ENCODE results near the gene RNF26. TPM values are rescaled to one million over a fixed set of nuclear protein-coding genes. Genes with fewer than 3 reads are reported as not detected.

The RNF26 gene
- total RNA-seq, 2 experiments from 2014 or later = 38.3 to 38.8 TPM

- ChIA-PET CTCF (interaction anchor here (0.8 to 7.1 kb wide), 4 partner anchors 15 to 235 kb away, joined by 3 to 104 read pairs (median 4); partner anchors contain the start of gene C2CD2L), POLR2A (no interaction called here)
- no peak overlapping the region for H3K4me3 Mint-ChIP-seq
- peaks cover 38% of the 10 kb centered on the region for H3K27me3 Mint-ChIP-seq
- H3K36me3 Mint-ChIP-seq (ENCODE audit: low read depth) = peaks cover 6% of the 10 kb centered on the region
- peak overlapping the region; percentile 43 for H3K27ac Mint-ChIP-seq
- DNase-seq = no peak
- H3K9me3 Mint-ChIP-seq = no peaks in the 10 kb centered on the region
- peaks cover 33% of the 10 kb centered on the region for H3K4me1 Mint-ChIP-seq
Measured at GRCh38 chr11:119341222-119342022, 7.1 kb downstream of the RNF26 start.

GRCh38 chr11:119342023-119342300 lies 7.6 kb downstream of the RNF26 start:
- CTCF ChIA-PET = interaction anchor here (1.2 to 7.1 kb wide), 3 partner anchors 17 to 235 kb away, joined by 3 to 104 read pairs (median 4); partner anchors contain the start of gene C2CD2L
- POLR2A ChIA-PET = no interaction called here
- no peak overlapping the region for H3K27ac Mint-ChIP-seq
- H3K4me1 Mint-ChIP-seq = peaks cover 27% of the 10 kb centered on the region
- H3K36me3 Mint-ChIP-seq (ENCODE audit: low read depth) = peaks cover 3% of the 10 kb centered on the region
- no peak overlapping the region for H3K4me3 Mint-ChIP-seq
- no peaks in the 10 kb centered on the region for H3K9me3 Mint-ChIP-seq
- H3K27me3 Mint-ChIP-seq = peaks cover 38% of the 10 kb centered on the region
- DNase-seq = no peak

- ChIA-PET CTCF (interaction anchor here (1.2 to 7.1 kb wide), 3 partner anchors 14 to 77 kb away, joined by 3 to 104 read pairs (median 50); no protein-coding TSS in a partner anchor), POLR2A (no interaction called here)
- H3K9me3 Mint-ChIP-seq = no peaks in the 10 kb centered on the region
- peaks cover 3% of the 10 kb centered on the region for H3K36me3 Mint-ChIP-seq (ENCODE audit: low read depth)
- H3K27me3 Mint-ChIP-seq = peaks cover 42% of the 10 kb centered on the region
- no peak for DNase-seq
- H3K27ac Mint-ChIP-seq = no peak overlapping the region
- H3K4me3 Mint-ChIP-seq = no peak overlapping the region
- H3K4me1 Mint-ChIP-seq = peaks cover 23% of the 10 kb centered on the region
Measured at GRCh38 chr11:119342362-119343130, 8.2 kb downstream of the RNF26 start.

GRCh38 chr11:119343726-119344125 lies 9.4 kb downstream of the RNF26 start:
- ChIA-PET CTCF (interaction anchor here (1.1 to 7.1 kb wide), 5 partner anchors 13 to 138 kb away, joined by 3 to 104 read pairs (median 4); partner anchors contain the start of gene CBL), POLR2A (no interaction called here)
- Mint-ChIP-seq H3K4me3 (no peak overlapping the region), H3K36me3 (ENCODE audit: low read depth) (no peaks in the 10 kb centered on the region), H3K9me3 (no peaks in the 10 kb centered on the region), H3K27me3 (peaks cover 41% of the 10 kb centered on the region), H3K27ac (no peak overlapping the region), H3K4me1 (peaks cover 13% of the 10 kb centered on the region)
- DNase-seq = no peak

DNA sequence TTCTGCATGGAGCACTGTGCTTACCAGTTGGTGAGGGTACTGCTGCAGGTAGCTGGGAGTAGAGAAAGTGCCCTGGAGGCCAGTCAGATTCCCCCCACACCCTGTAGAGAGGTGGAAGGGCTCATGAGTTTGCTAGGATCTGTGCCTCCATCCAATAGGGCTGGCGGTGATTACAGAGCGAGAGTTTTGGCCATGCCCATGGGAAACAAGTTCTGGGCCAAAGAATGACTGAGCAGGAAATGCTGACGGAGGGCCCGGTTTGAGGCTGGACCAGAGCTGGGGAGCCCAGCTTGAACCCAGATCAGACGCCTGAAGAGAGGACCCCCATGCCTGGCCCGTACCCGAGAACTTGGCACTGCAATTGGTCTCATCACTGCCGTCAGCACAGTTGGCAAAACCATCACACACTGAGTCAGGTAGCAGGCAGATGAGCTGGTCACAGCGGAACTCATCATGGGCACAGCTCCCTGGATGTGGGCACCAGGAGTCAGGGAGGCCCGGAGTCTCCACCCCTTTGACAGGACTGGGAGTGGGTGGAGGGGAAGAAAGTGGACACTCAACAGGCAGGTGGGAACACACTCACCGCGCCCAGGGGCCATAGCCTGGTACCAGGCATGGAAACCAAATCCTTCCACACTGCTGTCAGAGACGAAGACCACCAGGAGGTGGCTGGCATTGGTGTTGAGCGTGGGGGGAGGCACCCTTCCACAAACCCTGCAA lies 10.1 kb downstream of the RNF26 start:
- no peaks in the 10 kb centered on the region for H3K36me3 Mint-ChIP-seq (ENCODE audit: low read depth)
- H3K4me3 Mint-ChIP-seq = no peak overlapping the region
- H3K9me3 Mint-ChIP-seq = no peaks in the 10 kb centered on the region
- H3K27me3 Mint-ChIP-seq = peaks cover 34% of the 10 kb centered on the region
- ChIA-PET CTCF (interaction anchor here (1.1 to 6.6 kb wide), 5 partner anchors 10 to 139 kb away, joined by 3 to 50 read pairs (median 3); partner anchors contain the start of genes CBL and RNF26), POLR2A (no interaction called here)
- peaks cover 6% of the 10 kb centered on the region for H3K4me1 Mint-ChIP-seq
- no peak for DNase-seq
- H3K27ac Mint-ChIP-seq = no peak overlapping the region

DNA sequence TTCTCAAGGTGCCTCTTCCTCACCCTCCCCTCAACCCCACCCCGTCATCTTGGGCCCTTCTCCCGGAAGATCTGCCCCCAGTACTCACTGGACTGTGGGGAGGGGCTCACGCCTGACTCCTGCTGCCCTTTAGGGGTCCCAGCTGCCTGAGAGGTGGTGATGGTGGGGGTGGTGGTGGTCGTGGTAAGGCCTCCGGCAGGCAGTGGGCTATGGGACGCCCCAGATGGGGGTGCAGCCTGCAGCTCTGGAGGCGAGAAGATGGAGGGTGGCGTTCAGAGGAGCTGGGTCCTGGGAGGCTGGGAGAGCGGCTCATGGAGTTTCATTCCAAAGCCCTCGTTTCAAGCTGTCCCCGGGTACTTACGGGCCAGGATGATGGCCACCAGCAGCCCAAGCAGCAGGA lies 11.4 kb downstream of the RNF26 start:
- Mint-ChIP-seq H3K27me3 (peaks cover 33% of the 10 kb centered on the region), H3K9me3 (no peaks in the 10 kb centered on the region), H3K4me1 (peaks cover 11% of the 10 kb centered on the region), H3K36me3 (ENCODE audit: low read depth) (no peaks in the 10 kb centered on the region), H3K4me3 (no peak overlapping the region), H3K27ac (no peak overlapping the region)
- ChIA-PET CTCF (interaction anchor here (6.6 kb wide), 1 partner anchor 11 kb away, joined by 50 read pairs; no protein-coding TSS in a partner anchor), POLR2A (no interaction called here)
- DNase-seq = no peak

GRCh38 chr11:119346605-119347004 lies 12.3 kb downstream of the RNF26 start, which contains the start of gene MFRP:
Gene MFRP (minus strand): TSS chr11:119346705. CDS start chr11:119346513, 192 bp downstream.
- POLR2A ChIA-PET = no interaction called here
- H3K4me3 Mint-ChIP-seq = no peak within 1 kb of the TSS
- no peaks in the 10 kb centered on the region for H3K36me3 Mint-ChIP-seq (ENCODE audit: low read depth)
- peaks cover 11% of the 10 kb centered on the region for H3K4me1 Mint-ChIP-seq
- DNase-seq = no peak
- H3K9me3 Mint-ChIP-seq = no peaks in the 10 kb centered on the region
- no peak within 1 kb of the TSS for H3K27ac Mint-ChIP-seq
- H3K27me3 Mint-ChIP-seq = peaks cover 33% of the 10 kb centered on the region
- CTCF ChIA-PET = interaction anchor here (3.1 to 6.6 kb wide), 2 partner anchors 8 to 10 kb away, joined by 19 to 50 read pairs; no protein-coding TSS in a partner anchor

DNA sequence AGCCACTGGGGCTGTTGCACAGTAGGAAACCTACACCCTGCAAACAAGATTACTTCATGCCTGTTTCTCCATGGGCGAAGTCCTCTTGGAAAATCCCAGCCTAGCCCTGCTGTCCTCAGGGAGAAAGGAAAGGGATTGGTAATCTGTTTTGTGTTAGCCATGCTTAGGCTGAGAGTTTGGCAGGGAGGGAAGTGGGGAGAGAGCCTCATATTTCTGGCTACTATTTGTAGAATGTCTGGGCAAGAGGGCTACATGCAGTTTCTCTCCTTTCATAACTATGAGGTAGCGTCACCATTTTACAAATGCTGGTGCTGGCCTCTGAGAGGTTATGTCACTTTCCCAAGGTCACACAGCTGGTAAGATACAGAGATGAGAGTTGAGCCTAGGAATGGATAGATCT lies 12.9 kb downstream of the RNF26 start:
- POLR2A ChIA-PET = no interaction called here
- H3K9me3 Mint-ChIP-seq = no peaks in the 10 kb centered on the region

DNA sequence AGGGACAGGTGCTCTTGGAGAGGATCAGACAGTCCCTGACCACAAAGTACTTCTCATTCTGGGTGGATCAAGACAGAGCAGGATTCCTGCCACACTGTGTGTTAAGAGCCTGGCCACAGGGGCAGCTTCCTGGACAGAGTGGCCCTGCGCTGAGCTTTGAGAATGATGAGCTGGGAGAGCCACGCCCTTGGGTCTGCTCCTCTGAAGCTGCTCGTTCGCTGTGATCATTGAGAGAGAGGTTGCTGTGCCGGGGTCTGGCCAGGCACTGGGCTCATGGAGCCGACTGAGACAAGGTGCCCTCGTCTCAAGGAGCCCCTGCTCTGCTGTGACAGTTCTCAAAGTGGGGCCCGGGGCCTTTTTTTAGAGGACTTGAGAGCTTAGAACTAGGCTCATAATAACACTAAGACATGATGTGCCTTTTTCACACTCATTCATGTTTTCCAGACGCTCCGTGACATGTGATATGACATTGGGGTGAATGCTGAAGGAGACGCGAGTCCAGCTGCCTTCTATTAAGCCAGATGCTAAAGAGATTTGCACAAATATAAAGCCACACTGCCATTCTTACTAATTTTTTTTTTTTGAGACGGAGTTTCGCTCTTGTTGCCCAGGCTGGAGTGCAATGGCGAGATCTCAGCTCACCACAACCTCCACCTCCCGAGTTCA lies 13.7 kb downstream of the RNF26 start:
- Mint-ChIP-seq H3K27me3 (peaks cover 32% of the 10 kb centered on the region), H3K27ac (no peak overlapping the region), H3K4me3 (no peak overlapping the region), H3K9me3 (no peaks in the 10 kb centered on the region), H3K4me1 (peaks cover 11% of the 10 kb centered on the region), H3K36me3 (ENCODE audit: low read depth) (no peaks in the 10 kb centered on the region)
- no peak for DNase-seq
- CTCF ChIA-PET = interaction anchor here (1.3 to 6.6 kb wide), 4 partner anchors 9 to 22 kb away, joined by 3 to 50 read pairs (median 11); no protein-coding TSS in a partner anchor
- POLR2A ChIA-PET = no interaction called here

More for the DNA sequence above, 12.9 kb downstream of the RNF26 start:
- Mint-ChIP-seq H3K4me3 (no peak overlapping the region), H3K27me3 (peaks cover 33% of the 10 kb centered on the region), H3K4me1 (peaks cover 11% of the 10 kb centered on the region), H3K36me3 (ENCODE audit: low read depth) (no peaks in the 10 kb centered on the region), H3K27ac (no peak overlapping the region)
- no peak for DNase-seq
- CTCF ChIA-PET = interaction anchor here (1.3 to 6.6 kb wide), 3 partner anchors 9 to 14 kb away, joined by 3 to 50 read pairs (median 19); no protein-coding TSS in a partner anchor

DNA sequence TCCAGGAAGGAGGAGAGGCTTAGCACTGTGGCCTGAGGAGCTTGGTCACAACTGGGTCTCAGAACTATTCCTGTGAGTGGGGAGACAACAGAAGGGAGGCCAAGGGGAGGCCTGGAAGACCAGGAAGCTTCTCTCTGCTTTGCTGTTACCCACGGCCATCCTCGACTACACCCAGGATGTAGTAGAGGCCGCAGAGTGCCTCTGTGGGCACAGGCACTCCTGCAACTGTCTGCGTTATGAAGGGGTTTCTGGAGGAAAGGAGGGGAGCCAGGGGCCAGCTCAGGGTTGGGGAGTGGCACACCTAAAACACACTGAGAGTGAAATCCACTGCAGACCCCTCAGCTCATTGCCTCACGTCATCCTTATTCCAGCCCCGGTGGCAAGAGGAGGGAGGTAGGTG lies 16.0 kb downstream of the RNF26 start:
- H3K9me3 Mint-ChIP-seq = no peaks in the 10 kb centered on the region
- no peak overlapping the region for H3K4me3 Mint-ChIP-seq
- H3K27me3 Mint-ChIP-seq = peaks cover 35% of the 10 kb centered on the region
- peak overlapping the region; percentile 85 for H3K27ac Mint-ChIP-seq
- no peaks in the 10 kb centered on the region for H3K36me3 Mint-ChIP-seq (ENCODE audit: low read depth)
- ChIA-PET POLR2A (no interaction called here), CTCF (interaction anchor here (1.7 kb wide), 1 partner anchor 12 kb away, joined by 6 read pairs; no protein-coding TSS in a partner anchor)
- DNase-seq = no peak
- peaks cover 11% of the 10 kb centered on the region for H3K4me1 Mint-ChIP-seq

DNA sequence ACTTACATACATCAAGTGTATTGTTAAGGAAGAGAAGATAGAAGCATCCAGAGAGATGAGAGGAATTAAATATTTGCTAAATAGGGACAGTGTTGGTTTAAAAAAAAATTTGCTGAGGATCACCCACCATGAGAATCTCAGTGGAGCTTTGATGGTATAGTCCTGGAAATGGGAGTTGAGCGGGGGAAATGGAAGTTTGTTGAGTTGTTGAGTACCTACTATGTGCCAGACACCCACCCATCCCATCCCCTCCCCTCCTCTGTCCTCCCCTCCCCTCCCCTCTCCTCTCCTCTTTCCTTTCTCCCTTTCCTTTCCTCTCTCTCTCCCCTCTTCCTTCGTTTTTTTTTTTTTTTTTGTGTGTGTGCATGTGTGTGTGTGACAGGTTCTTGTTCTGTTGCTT lies 16.9 kb downstream of the RNF26 start:
- Mint-ChIP-seq H3K9me3 (no peaks in the 10 kb centered on the region), H3K4me1 (peaks cover 14% of the 10 kb centered on the region), H3K27ac (no peak overlapping the region), H3K27me3 (peaks cover 40% of the 10 kb centered on the region), H3K4me3 (no peak overlapping the region), H3K36me3 (ENCODE audit: low read depth) (no peaks in the 10 kb centered on the region)
- CTCF ChIA-PET = interaction anchor here (0.6 kb wide), 1 partner anchor 142 kb away, joined by 6 read pairs; no protein-coding TSS in a partner anchor
- POLR2A ChIA-PET = no interaction called here
- no peak for DNase-seq

- POLR2A ChIA-PET = no interaction called here
- CTCF ChIA-PET = interaction anchor here (1.2 to 1.5 kb wide), 2 partner anchors 15 to 121 kb away, joined by 4 to 6 read pairs; no protein-coding TSS in a partner anchor
- peaks cover 19% of the 10 kb centered on the region for H3K4me1 Mint-ChIP-seq
- no peak overlapping the region for H3K27ac Mint-ChIP-seq
- no peak for DNase-seq
- H3K27me3 Mint-ChIP-seq = peaks cover 37% of the 10 kb centered on the region
- H3K4me3 Mint-ChIP-seq = no peak overlapping the region
- H3K36me3 Mint-ChIP-seq (ENCODE audit: low read depth) = no peaks in the 10 kb centered on the region
- no peaks in the 10 kb centered on the region for H3K9me3 Mint-ChIP-seq
Measured at GRCh38 chr11:119352857-119353260, 18.5 kb downstream of the RNF26 start.
